OCI-LY7 (cell line): Measurements from ENCODE around the gene NLGN1. TPM values are rescaled to one million over a fixed set of nuclear protein-coding genes. Genes with fewer than 3 reads are reported as not detected.

Source experiments
- BruUV-seq: library from RNA; stranded (reverse); fragments of 400-500 nt; replicated peaks from 2 replicates; lab custom pipeline; 2021; lab: Mats Ljungman, UMichigan
- CTCF ChIA-PET: fragments of 300-600 bp; sonication (Branson Sonifier 250); formaldehyde crosslinking; loops from one replicate; lab custom pipeline; 2022; ENCODE audit warnings: antibody characterized with exemption; ENCODE audit not compliant: unreplicated experiment; lab: Charles Lee
- POLR2A ChIA-PET: fragments of 300-600 bp; sonication (Branson Sonifier 250); formaldehyde crosslinking; loops from one replicate; lab custom pipeline; 2022; ENCODE audit warnings: antibody characterized with exemption; lab: Charles Lee
- DNase-seq: peaks from one replicate; pipeline ENCODE4 v3.0.0-alpha.2; 2015; ENCODE audit warnings: low spot score
- H2AFZ ChIP-seq: fragments of 200-600 bp; sonication (generic), shearing (Covaris generic); 2 replicates; pipeline ENCODE4 v1.6.1; 2014; ENCODE audit warnings: mild to moderate bottlenecking, antibody characterized with exemption, low read length, moderate library complexity
- H3K27ac ChIP-seq: fragments of 200-600 bp; sonication (generic); 2 replicates; pipeline ENCODE4 v1.5.1; 2014; ENCODE audit warnings: mixed run types, low read depth, mild to moderate bottlenecking, moderate library complexity, low read length, inconsistent platforms; ENCODE audit not compliant: poor library complexity, severe bottlenecking
- H3K36me3 ChIP-seq: fragments of 200-600 bp; sonication (generic); 2 replicates; pipeline ENCODE4 v1.6.1; 2014; ENCODE audit warnings: mild to moderate bottlenecking, antibody characterized with exemption, low read length, moderate library complexity, mixed read lengths; ENCODE audit not compliant: insufficient read depth
- H3K4me1 ChIP-seq: fragments of 200-600 bp; sonication (generic); 2 replicates; pipeline ENCODE4 v1.5.1; 2014; ENCODE audit warnings: mild to moderate bottlenecking, low read length; ENCODE audit not compliant: insufficient read depth, poor library complexity, severe bottlenecking
- H3K4me2 ChIP-seq: fragments of 200-600 bp; sonication (generic); 2 replicates; pipeline ENCODE4 v1.6.1; 2014; ENCODE audit warnings: mild to moderate bottlenecking, low read length
- H3K4me3 ChIP-seq: fragments of 200-600 bp; sonication (generic); 2 replicates; pipeline ENCODE4 v1.5.1; 2014; ENCODE audit warnings: mild to moderate bottlenecking, low read depth, low read length; ENCODE audit not compliant: poor library complexity, severe bottlenecking
- H3K79me2 ChIP-seq: fragments of 200-600 bp; sonication (generic); 2 replicates; pipeline ENCODE4 v1.6.1; 2016; ENCODE audit warnings: low read depth, mild to moderate bottlenecking, low read length, moderate library complexity, mixed read lengths; ENCODE audit not compliant: insufficient read depth
- H3K9me2 ChIP-seq: fragments of 200-600 bp; sonication (generic); 2 replicates; pipeline ENCODE4 v1.6.1; 2016; ENCODE audit warnings: mild to moderate bottlenecking, low read length, mixed read lengths; ENCODE audit not compliant: insufficient read depth
- H3K9me3 ChIP-seq: fragments of 200-600 bp; sonication (generic); 2 replicates; pipeline ENCODE4 v1.6.1; 2014; ENCODE audit warnings: mild to moderate bottlenecking, mixed run types, low read length, mixed read lengths
- H4K20me1 ChIP-seq: fragments of 200-600 bp; sonication (generic); 2 replicates; pipeline ENCODE4 v1.6.1; 2014; ENCODE audit warnings: mild to moderate bottlenecking, antibody characterized with exemption, low read length, moderate library complexity, mixed read lengths; ENCODE audit not compliant: insufficient read depth
- EZH2phosphoT487 ChIP-seq: fragments of 200-600 bp; sonication (generic); IDR thresholded peaks from 2 replicates; pipeline ENCODE4 v1.6.1; 2018; ENCODE audit warnings: low read depth, borderline replicate concordance, mild to moderate bottlenecking, mixed run types, antibody characterized with exemption, low read length, moderate library complexity, mixed read lengths
- intact Hi-C: fragments of 100-400 bp; cut with micrococcal nuclease; formaldehyde crosslinking; loops from one replicate; pipeline ENCODE4 v1.10.0; 2022; ENCODE audit not compliant: unreplicated experiment
- total RNA-seq, 2 experiments: library from RNA; depleted of rRNA in 1 of 2; stranded (reverse); fragments of >200 nt in 1 of 2; shearing (Covaris generic) in 1 of 2; gene quantifications; 2 replicates each; pipeline ENCODE4 v1.2.3, GENCODE V29; 2014 to 2022
- TF ChIP-seq, protein P1 (sequence below): fragments of 200-600 bp; sonication (generic); conservative IDR thresholded peaks from 2 replicates; pipeline ENCODE4 v1.5.1; 2014; ENCODE audit warnings: mild to moderate bottlenecking, antibody characterized with exemption, low read length, moderate library complexity, mixed read lengths

The NLGN1 gene
- total RNA-seq, 2 experiments from 2014 or later = not detected

- H4K20me1 ChIP-seq = no peaks in the 10 kb centered on the region
- no peak overlapping the region for H3K27ac ChIP-seq
- H3K9me2 ChIP-seq = no peaks in the 10 kb centered on the region
- POLR2A ChIA-PET = interaction anchor here (1.0 kb wide), 1 partner anchor 11 kb away, joined by 3 read pairs; no protein-coding TSS in a partner anchor
- no peaks in the 10 kb centered on the region for H3K36me3 ChIP-seq
- BruUV-seq = no TSS peak
- H3K79me2 ChIP-seq = no peaks in the 10 kb centered on the region
- CTCF ChIA-PET = no interaction called here
- no peaks in the 10 kb centered on the region for H3K4me1 ChIP-seq
- no peak for DNase-seq
- intact Hi-C loops = no loop called here
- TF ChIP-seq, protein P1, sequence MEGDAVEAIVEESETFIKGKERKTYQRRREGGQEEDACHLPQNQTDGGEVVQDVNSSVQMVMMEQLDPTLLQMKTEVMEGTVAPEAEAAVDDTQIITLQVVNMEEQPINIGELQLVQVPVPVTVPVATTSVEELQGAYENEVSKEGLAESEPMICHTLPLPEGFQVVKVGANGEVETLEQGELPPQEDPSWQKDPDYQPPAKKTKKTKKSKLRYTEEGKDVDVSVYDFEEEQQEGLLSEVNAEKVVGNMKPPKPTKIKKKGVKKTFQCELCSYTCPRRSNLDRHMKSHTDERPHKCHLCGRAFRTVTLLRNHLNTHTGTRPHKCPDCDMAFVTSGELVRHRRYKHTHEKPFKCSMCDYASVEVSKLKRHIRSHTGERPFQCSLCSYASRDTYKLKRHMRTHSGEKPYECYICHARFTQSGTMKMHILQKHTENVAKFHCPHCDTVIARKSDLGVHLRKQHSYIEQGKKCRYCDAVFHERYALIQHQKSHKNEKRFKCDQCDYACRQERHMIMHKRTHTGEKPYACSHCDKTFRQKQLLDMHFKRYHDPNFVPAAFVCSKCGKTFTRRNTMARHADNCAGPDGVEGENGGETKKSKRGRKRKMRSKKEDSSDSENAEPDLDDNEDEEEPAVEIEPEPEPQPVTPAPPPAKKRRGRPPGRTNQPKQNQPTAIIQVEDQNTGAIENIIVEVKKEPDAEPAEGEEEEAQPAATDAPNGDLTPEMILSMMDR = no peak
- no peak for TF ChIP-seq EZH2phosphoT487
- H3K9me3 ChIP-seq = no peaks in the 10 kb centered on the region
- no peak overlapping the region for H2AFZ ChIP-seq
- no peak overlapping the region for H3K4me3 ChIP-seq
- H3K4me2 ChIP-seq = no peak overlapping the region
Measured at GRCh38 chr3:173921732-173922131, 524.2 kb downstream of the NLGN1 start.

DNA sequence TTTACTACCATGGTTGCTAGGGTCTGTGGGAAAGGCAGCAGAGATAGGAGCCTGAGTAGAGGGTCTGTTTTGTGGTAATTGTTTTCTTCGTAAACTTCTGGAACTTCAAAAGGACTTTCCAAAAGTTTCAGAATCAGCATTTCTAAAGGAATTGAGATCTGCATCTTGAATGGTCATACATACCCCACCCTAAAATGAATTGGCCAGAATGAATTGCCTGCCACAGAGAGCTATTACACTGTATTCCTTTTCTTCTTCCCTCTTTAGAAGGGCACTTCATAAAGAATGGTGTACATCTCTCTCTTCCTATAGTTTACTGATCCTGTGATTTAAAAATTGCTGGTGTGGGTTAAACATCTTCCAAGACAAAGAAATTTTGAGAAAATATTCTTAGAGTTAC, 525.7 kb downstream of the NLGN1 start:
- POLR2A ChIA-PET = no interaction called here
- intact Hi-C loops = no loop called here
- Histone ChIP-seq H2AFZ (no peak overlapping the region), H3K27ac (no peak overlapping the region), H3K4me3 (no peak overlapping the region), H4K20me1 (no peaks in the 10 kb centered on the region), H3K4me1 (no peaks in the 10 kb centered on the region), H3K79me2 (no peaks in the 10 kb centered on the region), H3K9me2 (no peaks in the 10 kb centered on the region), H3K36me3 (no peaks in the 10 kb centered on the region), H3K4me2 (no peak overlapping the region), H3K9me3 (no peaks in the 10 kb centered on the region)
- no TSS peak for BruUV-seq
- TF ChIP-seq, protein P1 = no peak
- TF ChIP-seq EZH2phosphoT487 = no peak
- CTCF ChIA-PET = no interaction called here
- DNase-seq = no peak

DNA sequence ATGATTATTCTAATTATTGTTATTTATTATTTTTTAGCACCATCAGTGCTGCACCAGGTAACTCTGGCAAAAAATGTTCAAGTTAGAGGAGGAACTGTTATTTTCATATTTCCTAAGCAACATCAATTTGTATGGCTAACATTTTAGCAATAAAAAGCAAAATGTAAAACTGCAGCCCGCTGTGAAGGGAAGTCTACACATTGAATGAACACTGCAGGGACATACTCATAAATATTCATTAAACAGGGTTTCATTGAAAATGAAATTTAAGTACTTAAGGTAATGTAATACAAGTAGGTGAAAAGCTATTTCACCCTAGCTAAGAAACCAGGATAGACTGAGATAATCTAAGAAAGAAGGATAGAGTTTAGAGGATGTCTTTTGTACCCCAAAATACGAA, 532.7 kb downstream of the NLGN1 start:
- POLR2A ChIA-PET = interaction anchor here (0.6 kb wide), 1 partner anchor 329 kb away, joined by 3 read pairs; no protein-coding TSS in a partner anchor
- no TSS peak for BruUV-seq
- no peak for DNase-seq

More for the DNA sequence above, 532.7 kb downstream of the NLGN1 start:
- Histone ChIP-seq H3K4me3 (no peak overlapping the region), H3K4me1 (no peaks in the 10 kb centered on the region), H3K9me2 (no peaks in the 10 kb centered on the region), H3K27ac (no peak overlapping the region), H3K9me3 (no peaks in the 10 kb centered on the region), H2AFZ (no peak overlapping the region), H3K36me3 (no peaks in the 10 kb centered on the region), H3K4me2 (no peak overlapping the region), H4K20me1 (no peaks in the 10 kb centered on the region), H3K79me2 (no peaks in the 10 kb centered on the region)
- CTCF ChIA-PET = no interaction called here
- TF ChIP-seq, protein P1 = no peak
- TF ChIP-seq EZH2phosphoT487 = no peak
- intact Hi-C loops = no loop called here
